ENCODE results near the gene C5orf58.

- no peak for TF ChIP-seq CTCF (tag by site-specific recombination; IDR thresholded peaks at IDR 0.05)
- TF ChIP-seq ZSCAN23 (tag by site-specific recombination; IDR thresholded peaks at IDR 0.05), result no peak
- TF ChIP-seq, protein P1, sequence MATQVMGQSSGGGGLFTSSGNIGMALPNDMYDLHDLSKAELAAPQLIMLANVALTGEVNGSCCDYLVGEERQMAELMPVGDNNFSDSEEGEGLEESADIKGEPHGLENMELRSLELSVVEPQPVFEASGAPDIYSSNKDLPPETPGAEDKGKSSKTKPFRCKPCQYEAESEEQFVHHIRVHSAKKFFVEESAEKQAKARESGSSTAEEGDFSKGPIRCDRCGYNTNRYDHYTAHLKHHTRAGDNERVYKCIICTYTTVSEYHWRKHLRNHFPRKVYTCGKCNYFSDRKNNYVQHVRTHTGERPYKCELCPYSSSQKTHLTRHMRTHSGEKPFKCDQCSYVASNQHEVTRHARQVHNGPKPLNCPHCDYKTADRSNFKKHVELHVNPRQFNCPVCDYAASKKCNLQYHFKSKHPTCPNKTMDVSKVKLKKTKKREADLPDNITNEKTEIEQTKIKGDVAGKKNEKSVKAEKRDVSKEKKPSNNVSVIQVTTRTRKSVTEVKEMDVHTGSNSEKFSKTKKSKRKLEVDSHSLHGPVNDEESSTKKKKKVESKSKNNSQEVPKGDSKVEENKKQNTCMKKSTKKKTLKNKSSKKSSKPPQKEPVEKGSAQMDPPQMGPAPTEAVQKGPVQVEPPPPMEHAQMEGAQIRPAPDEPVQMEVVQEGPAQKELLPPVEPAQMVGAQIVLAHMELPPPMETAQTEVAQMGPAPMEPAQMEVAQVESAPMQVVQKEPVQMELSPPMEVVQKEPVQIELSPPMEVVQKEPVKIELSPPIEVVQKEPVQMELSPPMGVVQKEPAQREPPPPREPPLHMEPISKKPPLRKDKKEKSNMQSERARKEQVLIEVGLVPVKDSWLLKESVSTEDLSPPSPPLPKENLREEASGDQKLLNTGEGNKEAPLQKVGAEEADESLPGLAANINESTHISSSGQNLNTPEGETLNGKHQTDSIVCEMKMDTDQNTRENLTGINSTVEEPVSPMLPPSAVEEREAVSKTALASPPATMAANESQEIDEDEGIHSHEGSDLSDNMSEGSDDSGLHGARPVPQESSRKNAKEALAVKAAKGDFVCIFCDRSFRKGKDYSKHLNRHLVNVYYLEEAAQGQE (tag by site-specific recombination; IDR thresholded peaks at IDR 0.05), result no peak
- TF ChIP-seq KLF16 (tag by site-specific recombination; IDR thresholded peaks at IDR 0.05), result no peak
- TF ChIP-seq GLI4 (tag by site-specific recombination; IDR thresholded peaks at IDR 0.05), result no peak
- TF ChIP-seq, protein P2, sequence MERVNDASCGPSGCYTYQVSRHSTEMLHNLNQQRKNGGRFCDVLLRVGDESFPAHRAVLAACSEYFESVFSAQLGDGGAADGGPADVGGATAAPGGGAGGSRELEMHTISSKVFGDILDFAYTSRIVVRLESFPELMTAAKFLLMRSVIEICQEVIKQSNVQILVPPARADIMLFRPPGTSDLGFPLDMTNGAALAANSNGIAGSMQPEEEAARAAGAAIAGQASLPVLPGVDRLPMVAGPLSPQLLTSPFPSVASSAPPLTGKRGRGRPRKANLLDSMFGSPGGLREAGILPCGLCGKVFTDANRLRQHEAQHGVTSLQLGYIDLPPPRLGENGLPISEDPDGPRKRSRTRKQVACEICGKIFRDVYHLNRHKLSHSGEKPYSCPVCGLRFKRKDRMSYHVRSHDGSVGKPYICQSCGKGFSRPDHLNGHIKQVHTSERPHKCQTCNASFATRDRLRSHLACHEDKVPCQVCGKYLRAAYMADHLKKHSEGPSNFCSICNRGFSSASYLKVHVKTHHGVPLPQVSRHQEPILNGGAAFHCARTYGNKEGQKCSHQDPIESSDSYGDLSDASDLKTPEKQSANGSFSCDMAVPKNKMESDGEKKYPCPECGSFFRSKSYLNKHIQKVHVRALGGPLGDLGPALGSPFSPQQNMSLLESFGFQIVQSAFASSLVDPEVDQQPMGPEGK (tag by site-specific recombination; IDR thresholded peaks at IDR 0.05), result no peak
- TF ChIP-seq ZBTB49 (tag by site-specific recombination; IDR thresholded peaks at IDR 0.05; ENCODE audit: low read depth), result no peak
- TF ChIP-seq, protein P3, sequence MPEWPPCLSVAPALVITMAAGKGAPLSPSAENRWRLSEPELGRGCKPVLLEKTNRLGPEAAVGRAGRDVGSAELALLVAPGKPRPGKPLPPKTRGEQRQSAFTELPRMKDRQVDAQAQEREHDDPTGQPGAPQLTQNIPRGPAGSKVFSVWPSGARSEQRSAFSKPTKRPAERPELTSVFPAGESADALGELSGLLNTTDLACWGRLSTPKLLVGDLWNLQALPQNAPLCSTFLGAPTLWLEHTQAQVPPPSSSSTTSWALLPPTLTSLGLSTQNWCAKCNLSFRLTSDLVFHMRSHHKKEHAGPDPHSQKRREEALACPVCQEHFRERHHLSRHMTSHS (tag by site-specific recombination; IDR thresholded peaks at IDR 0.05), result no peak
- TF ChIP-seq, protein P4, sequence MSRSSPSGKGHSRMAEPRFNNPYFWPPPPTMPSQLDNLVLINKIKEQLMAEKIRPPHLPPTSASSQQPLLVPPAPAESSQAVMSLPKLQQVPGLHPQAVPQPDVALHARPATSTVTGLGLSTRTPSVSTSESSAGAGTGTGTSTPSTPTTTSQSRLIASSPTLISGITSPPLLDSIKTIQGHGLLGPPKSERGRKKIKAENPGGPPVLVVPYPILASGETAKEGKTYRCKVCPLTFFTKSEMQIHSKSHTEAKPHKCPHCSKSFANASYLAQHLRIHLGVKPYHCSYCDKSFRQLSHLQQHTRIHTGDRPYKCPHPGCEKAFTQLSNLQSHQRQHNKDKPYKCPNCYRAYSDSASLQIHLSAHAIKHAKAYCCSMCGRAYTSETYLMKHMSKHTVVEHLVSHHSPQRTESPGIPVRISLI (tag by site-specific recombination; IDR thresholded peaks at IDR 0.05), result no peak
Observed at GRCh38 chr5:170268884-170269283, 36.1 kb downstream of the C5orf58 start.
